HL-60/S4 treated with phorbol 12-myristate 13-acetate at 8.2 ng/mL for 4 days and 3 days (cell line): ENCODE measurements around the gene ARHGEF11.

ENCODE experiments used
- in situ Hi-C: fragments of 300-500 bp; cut with MboI; formaldehyde crosslinking; loops from 2 replicates; pipeline ENCODE4 v1.15.0; 2022; ENCODE audit warnings: low sequenced_read_pairs

Gene ARHGEF11

DNA sequence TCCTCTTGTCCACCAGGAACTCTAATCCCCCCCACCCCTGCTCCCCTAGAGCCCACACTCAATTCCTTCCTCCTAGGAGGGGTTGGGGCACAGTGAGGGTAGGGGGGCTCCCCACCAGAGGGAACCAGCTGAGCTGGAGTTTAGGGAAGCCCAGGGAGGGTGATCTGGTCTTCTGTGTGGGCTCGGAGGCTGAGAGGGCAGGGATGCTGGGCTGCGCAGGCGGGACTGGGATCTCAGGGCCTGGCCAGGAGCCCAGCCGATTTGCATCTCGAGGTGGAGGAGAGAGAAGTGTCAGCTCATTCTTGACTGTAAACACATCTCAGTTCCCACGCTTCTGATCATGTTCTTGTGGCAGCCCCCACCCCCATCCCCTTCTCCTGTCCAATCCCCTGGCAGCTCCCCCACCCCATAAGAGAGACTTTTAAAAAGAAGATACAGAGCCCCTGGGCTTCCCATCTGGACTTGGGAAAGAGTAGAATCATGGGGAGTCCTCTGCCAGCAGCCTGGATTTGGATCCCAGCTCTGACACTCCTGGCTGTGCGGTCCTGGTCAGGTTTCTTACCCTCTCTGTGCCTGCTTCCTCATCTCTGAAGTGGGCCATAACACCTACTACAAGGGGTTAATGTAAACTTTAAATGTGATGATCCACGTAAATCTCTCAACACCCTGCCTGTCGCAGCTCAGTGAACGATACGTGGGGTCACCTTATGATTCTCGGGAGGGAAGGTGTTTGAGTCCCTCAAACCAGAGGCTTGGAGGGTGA lies 145.4 kb downstream of the ARHGEF11 start:
- in situ Hi-C loops: no loop called here

DNA sequence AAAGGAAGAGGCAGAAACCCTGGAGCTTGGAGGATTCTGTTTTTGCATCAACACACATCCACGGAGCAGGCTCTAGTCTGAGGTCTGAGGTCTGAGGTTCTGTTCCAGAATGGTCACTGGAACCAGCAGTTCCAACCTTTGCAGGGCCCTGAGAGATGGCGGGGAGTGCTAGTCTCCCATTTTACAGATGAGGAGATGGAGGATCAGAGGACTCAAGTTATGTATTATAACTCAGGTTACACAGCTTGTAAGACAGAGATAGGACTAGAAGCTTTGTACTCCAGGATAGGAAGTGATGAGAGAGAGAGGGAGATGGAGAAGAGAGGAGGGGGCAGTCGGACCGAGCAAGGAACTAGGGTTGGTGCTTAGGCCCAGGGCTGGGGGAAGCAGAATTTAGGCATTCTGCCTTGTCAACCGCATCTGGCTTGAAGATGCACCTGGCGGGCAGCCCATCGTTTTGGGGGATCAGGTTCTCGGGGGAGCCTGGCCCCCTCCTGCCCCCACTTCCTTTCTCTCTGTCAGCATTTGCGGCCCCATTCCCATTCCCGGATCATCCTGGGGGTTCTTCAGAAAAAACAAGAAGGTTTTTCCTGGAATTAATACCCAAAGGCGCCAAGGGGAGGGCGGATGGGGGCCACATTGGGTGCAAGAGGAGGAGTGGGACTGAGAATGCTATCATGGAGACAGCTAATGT lies 146.4 kb downstream of the ARHGEF11 start:
- in situ Hi-C loops: no loop called here

DNA sequence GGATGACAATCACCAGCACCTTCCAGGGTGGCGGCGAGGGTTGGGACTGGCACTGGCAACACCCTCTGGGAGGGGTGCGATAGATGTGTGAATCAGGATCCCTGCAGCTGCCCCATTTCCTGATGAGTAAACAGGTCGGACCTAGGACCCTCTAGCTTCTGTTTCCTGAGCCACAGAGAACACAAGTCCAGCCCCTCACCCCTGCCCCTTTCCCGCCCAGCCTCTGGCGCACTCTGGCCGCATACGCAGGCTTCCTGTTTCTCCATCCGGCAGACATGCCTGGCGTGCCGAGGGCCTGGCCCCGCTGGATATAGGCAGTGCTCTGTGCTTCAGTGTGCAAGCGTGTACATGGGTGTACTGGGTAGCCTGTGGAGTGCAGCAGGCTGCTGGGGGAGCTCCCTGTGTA lies 147.4 kb downstream of the ARHGEF11 start:
- in situ Hi-C loops: no loop called here

DNA sequence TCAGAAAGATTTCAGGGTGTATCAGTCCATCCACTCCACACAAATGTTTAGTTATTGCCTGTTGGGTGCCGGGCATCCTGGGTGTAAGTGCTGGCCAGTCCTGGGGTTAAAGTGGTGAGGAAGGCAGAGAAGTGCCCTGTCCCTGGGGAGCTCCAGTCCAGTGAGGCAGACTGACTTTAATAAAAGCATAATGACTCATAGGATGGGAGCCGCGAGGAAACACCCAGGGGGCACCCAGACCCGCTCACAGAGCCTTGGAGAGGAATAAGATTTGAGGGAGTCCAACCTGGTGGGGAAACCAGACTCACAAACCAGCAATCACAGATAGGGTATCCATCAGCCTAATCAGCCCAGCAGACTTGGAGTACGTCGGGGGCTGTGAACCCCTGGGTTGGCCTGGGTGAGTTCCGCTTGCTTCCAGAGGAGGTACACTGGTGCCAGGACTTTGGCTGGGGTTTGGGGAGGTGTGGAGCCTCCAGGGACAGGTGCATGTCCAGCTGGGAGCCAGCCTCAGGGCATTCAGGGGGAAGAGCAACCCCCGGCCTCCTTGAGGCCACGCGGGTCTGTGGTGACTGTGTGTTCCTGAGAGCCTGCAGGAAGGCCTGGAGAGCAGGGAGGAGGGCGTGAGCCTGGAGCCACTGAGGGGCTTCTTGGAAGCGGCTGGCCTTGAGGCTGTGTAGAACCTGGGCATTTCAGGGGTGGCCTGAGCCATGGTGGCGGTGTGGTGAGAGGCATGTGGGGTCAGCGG lies 148.3 kb downstream of the ARHGEF11 start:
- in situ Hi-C loops: no loop called here

DNA sequence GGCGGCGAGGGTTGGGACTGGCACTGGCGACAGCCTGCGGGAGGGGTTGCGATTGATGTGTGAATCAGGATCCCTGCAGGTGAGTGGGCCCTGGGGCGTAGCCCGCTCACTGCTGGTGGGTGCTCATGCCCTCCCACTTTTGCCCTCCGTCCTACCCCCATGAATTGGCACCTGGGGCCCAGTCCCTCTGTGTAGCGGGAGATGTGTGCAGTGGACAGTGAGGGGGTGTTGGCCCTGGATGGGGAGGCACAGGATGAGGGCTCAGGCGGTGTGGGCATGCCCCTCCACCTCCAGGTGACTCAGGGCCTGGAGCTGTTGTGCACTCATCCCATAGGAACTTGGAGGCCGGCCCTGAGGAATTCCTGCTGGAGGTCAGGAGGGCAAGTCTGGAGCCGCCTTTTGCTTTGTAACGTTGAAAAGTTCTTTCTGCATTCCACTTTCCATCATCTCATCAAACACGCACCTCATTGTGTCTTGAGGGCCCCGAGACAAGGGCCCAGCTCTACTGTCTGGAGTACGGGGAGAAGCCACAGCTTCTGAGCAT lies 149.0 kb downstream of the ARHGEF11 start:
- in situ Hi-C loops: no loop called here

DNA sequence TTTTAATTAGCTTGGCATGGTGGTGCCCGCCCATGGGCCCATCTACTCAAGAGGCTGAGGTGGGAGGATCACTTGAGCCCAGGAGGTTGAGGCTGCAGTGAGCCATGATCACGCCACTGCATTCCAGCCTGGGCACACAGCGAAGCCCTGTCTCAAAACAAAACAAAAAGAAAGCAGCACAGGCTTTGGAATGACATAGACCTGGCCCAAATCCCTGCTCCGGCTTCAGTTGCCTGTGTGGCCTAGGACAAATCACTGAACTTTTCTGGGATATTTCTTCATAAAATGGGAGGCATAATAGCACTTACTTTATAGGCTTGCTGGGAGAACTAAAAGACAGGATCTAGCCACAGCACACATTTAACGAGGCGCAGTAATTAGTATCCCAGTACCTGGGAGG lies 149.6 kb downstream of the ARHGEF11 start:
- in situ Hi-C loops: no loop called here

DNA sequence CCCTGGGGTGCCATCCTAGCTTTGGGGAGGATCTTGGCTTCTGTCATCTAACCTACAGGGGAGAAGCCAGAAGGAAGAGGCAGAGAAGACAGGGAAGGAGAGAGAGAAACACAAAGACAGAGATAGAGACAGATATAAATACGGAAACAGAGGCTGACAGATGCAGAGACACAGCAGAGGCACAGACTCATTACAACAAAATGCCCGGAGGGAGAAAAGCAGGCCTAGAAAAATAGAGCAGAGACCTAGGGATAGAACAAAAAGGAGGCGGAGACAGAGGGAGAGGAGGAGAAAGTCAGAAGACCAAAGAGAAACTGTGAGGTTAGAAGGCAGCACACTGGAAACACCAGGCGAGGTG lies 150.1 kb downstream of the ARHGEF11 start:
- in situ Hi-C loops: no loop called here

DNA sequence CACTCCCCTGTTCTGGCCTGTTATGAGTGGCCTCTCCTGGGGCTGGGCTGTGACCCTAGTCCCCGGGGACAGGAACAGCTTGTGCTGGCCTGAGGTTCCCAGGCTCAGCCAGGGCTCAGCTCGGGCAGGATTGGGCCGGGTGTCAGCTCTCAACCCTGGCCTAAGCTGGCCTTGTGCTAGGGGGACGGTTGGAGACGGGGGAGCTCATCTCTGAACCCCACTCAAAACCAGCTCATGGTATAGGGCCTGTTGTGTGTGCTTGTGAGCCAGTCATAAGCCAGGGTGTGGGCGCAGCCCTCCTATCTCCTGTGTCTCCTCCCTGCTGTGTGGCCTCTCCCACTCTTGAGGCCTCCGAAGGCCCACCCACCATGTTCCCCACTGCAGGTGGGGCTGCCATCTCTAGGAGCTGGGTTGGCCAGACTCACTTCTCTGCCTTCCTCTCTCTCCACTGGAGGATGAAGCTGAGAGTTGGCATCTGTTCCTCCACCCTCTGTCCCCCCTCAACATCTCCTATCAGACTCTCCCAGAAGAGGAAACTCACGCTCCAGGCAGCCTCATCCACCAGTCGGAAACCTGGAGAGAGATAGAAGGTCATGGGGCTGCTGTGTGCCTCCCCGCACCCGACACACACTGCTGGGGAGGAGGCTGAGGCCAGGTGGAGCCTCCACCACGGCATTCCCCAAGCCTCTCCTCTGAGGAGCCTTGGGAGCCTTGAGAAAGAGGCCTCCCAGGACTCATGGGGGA lies 150.7 kb downstream of the ARHGEF11 start:
- in situ Hi-C loops: no loop called here

DNA sequence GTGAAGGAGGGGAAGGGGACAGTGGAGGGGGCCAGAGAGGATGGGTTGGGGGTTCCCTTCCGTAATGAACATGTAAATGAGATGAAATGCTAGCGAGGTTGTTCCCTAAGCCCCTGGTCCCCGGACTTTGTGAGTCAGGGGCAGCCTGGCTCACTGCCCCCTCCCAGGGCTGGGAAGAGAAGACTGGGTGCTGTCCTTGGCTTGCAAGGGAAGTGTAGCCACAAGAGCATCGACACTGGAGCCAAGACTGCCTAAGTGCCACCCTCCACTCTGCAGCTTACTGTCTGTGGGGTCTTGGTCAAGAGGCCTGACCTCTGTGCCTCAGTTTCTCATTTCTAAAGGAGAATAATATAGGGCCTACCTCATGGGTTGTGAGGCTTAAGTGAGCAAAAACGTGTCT lies 151.5 kb downstream of the ARHGEF11 start:
- in situ Hi-C loops: no loop called here

DNA sequence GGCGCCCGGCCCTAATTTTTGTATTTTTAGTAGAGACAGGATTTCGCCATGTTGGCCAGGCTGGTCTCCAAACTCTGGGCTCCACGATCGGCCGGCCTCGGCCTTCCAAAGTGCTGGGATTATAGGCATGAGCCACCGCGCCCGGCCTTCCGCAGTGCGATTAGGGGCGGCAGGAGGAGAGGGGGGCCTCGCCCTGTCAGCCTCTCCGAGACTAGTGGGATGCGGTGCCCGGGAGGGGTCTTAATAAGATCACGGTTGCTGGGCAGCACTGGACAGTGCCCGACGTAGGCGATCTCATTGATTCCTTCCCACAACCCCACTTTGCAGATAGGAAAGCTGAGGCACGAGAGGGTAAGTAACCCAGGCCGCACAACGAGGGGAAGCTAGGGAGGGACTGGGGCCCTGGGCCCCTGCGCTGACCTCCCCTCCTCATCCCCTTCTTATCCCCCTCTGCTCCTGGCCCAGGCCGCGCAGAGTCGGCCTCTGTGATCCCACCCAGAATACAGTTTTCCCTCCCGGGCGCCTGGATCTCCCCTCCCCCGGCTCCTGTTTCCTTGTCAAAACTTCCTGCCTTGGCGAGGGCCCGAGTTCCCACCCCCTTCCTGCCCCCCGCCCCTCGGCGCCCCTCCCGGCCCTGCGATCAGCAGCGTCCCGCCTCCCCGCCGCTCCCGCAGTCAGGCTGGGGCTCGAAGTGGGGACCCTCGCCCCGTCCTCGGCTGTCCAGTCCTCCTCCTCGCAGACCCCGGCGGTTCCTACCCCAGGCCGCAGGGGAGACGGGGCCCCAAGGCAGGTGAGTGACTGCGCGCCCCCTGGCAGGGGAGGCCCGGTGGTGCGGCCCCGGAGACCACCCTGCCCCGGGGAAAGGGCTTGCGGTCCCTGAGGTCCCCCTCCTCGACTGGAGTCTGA lies 152.2 kb downstream of the ARHGEF11 start, which contains the start of gene PEAR1:
PEAR1 (plus strand) TSS at position 671 of the 906 bp plus-strand sequence. CDS start 10,209 bp downstream, outside the sequence.
- in situ Hi-C loops: no loop called here

DNA sequence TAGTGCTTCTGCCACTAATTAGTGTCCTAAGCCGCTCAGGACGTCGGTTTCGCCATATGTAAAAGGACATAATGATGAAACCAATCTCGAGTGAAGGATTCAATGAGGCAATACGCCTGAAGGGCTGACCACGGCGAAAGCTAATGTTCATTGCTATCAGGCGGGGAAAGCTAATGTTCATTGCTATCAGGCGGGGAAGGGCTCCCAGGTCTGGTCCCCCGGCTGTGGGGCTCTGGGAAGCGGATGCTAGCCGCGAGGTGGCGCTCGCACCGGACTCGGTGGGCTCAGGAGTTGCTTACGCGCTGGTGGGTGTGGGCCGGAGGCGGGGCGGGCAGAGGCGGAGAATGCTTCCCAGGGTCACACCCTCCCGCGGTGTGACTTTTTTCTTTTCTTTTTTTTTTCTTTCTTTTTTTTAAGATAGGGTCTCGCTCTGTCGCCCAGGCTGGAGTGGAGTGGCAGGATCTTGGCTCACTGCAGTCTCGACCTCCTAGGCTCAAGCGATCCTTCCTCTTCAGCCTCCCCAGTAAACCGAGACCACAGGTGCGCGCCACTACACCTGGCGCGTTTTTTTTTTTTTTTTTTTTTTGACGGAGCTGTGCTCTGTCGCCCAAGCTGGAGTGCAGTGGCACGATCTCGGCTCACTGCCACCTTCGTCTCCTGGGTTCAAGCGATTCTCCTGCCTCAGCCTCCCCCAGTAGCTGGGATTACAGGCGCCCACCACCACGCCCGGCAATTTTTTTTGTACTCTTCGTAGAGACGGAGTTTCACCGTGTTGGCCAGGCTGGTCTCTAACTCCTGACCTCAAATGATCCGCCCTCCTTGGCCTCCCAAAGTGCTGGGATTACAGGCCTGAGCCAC lies 153.1 kb downstream of the ARHGEF11 start:
- in situ Hi-C loops: no loop called here

DNA sequence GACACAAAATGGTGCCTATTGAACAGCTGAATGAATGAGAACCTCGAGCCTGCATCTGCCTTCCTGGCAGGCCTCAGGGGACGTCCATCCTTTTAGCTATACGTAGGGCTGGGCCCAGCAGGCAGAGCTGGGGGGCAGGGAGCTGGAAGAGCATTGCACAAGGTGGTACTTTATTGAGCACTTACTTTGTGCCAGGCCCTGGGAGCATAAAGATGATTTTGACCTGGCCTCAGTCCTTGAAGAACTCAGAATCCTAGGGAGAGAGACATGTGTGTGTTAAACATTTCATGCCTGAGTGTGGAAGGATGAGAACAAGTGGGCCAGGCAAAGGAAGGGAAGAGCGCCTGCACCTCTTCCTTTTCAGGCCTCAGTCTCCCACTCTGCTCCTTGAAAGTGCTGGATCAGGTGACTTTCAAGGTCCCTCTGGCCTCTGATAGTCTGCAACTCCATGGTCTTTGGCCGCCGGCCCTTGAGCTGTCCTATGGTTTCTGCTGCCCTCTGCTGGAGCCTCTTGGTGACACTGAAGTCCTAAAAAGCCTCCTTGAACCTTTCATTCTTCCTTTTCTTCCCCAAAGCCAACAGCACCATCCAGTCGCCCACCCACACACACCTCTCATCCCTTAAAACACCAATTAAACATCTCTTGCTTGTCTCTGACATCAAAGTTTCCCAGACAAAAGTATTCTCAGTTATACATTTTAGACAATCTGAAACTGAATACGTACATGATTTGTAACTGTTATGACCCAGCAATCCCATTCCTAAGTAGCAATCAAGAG lies 155.6 kb downstream of the ARHGEF11 start:
- in situ Hi-C loops: loop anchor here (10.0 kb wide), 1 partner anchor 95 kb away; no protein-coding TSS in a partner anchor

DNA sequence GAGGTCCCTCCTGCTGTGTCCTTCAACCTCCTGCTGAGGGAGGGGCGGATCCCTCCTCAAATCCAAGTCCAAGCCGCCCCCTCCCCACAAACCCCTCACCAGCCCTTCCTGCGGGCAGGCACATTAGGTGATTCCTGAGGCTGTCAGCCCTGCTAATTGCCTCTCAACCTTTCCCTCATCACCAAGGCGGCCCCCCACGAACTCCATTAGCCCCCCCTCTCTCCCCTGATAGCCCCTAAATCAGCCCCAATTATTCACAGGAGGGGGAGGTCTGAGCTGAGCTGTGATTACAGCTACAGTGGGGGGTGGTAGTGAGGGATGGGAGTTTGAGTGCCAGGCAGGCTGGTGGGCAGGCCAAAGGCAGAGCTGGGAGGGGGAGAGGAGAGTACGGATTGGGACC lies 157.8 kb downstream of the ARHGEF11 start:
- in situ Hi-C loops: loop anchor here (10.0 kb wide), 1 partner anchor 93 kb away; no protein-coding TSS in a partner anchor

DNA sequence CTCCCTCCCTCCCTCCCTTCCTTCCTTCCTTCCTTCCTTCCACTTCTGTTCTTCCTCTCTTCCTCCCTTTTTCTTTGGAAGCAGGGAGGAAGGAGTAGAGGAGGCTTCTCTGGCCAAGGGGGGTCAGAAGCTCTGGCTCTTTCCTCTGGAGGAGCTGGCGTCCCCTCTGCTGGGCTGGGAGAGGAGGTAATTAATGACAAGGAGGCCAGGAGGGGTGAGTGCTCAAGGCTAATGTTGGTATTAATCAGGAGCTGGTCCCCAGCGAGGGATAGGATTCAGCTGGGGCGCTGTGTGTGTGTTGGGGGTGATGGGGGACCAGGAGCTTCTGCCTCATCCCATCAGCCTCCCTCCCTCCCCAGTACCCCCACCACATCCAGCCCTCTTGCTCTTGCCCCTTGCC lies 158.2 kb downstream of the ARHGEF11 start:
- in situ Hi-C loops: loop anchor here (10.0 kb wide), 1 partner anchor 93 kb away; no protein-coding TSS in a partner anchor

DNA sequence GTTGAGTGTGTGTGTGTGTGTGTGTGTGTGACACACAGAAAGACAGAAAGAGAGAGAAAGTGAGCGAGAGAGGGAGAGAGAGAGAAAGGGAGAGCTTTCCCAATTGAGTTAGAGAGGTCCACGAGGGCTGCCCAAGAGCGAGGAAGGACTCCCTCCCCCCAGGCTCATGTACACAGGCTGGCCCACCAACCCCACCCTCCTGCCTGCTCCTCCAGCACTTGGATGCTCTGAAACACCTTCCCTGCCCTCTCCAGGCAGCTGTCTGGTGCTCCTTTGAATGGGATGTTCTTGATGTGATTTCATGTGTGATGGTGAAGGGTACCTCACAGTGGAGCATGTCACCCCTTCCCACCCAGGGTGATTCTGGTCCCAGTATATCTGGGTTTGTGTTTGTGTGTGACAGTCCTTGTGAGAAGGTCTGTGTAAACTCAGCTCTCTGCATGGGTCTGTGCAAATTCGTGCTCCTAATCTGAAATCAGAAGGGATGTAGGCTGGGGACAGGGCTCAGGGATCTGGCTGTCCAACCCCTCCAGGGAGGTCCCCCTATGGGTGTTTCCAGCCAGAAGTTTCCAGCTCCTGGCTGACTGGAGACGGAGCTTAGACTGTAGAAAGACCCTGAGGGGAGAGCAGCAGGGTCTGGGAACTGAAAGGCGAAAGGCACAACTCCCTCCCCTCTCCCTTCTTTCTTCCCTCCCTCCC lies 158.8 kb downstream of the ARHGEF11 start:
- in situ Hi-C loops: loop anchor here (10.0 kb wide), 1 partner anchor 92 kb away; no protein-coding TSS in a partner anchor

DNA sequence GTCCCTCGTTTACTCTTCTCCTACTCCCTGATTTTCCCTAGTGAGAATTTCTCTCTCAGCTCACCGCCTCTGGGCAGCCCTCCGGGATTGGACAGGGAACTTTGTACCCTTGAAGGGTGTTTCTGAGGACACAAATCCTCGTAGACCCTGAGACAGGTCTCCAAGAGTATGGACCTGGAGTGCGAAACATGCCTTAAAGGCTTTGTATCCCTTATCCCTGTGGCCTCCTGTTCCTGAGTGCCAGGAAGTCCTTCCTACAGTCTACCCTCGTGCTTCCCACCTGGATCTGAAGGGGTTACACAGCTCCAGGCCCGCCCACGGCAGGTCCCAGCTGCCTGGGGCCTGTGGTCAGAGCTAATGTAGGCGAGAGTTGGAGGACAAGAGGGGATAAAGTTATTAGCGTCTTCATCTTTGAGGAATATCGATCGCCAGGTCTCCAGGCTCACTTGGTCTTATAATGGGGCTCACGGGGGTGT lies 159.6 kb downstream of the ARHGEF11 start:
- in situ Hi-C loops: loop anchor here (10.0 kb wide), 1 partner anchor 91 kb away; no protein-coding TSS in a partner anchor

DNA sequence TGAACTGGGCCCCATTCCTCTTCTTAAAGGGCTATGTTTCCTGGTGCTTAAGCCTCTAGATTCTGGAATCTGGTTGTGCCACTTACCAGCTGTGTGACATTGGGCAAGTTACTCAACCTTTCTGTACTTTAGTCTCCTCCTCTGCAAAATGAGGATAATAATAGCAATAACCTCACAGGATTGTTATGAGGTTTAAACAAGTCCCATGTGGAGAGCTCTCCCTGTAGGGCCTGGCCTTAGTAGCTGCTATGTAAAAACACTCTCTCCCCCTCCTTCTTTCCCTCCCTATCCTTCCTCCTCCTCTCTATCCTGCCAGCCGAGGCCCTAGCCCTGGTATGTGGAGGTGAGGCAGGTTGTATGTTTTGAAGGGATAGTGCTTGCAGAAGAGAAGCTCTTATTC lies 160.2 kb downstream of the ARHGEF11 start:
- in situ Hi-C loops: loop anchor here (10.0 kb wide), 1 partner anchor 91 kb away; no protein-coding TSS in a partner anchor
